Left lung (tissue), 10 donors: ENCODE results near the gene ST7. TPM values are rescaled to one million over a fixed set of nuclear protein-coding genes. Genes with fewer than 3 reads are reported as not detected.

ENCODE experiments used
- ATAC-seq: fragments of 200-7000 bp; cut with Tn5 transposase; one replicate; pipeline ENCODE4 v1.9.1; 2020; ENCODE audit warnings: moderate library complexity
- DNase-seq, 4 donors: peaks; one replicate each; pipeline ENCODE4 v3.0.0-alpha.2; 2013 to 2020
- H3K27ac ChIP-seq, 2 donors: fragments of 200-600 bp; sonication (generic) in 1 of 2; one replicate each; pipeline versions ENCODE4 v1.5.0 to v1.8.0; 2020 to 2021
- H3K27me3 ChIP-seq, 2 donors: fragments of 200-600 bp; sonication (generic) in 1 of 2; one replicate each; pipeline versions ENCODE4 v1.5.0 to v1.8.0; 2020 to 2021
- H3K36me3 ChIP-seq, 2 donors: fragments of 200-600 bp; sonication (generic) in 1 of 2; one replicate each; pipeline versions ENCODE4 v1.5.0 to v1.8.0; 2020 to 2021
- H3K4me1 ChIP-seq, 2 donors: fragments of 200-600 bp; one replicate each; pipeline ENCODE4 v1.8.0; 2021
- H3K4me3 ChIP-seq, 2 donors: fragments of 200-600 bp; sonication (generic) in 1 of 2; one replicate each; pipeline versions ENCODE4 v1.5.0 to v1.8.0; 2020 to 2021; ENCODE audit warnings: mild to moderate bottlenecking in 1 of 2
- H3K9me3 ChIP-seq, 2 donors: fragments of 200-600 bp; sonication (generic) in 1 of 2; one replicate each; pipeline versions ENCODE4 v1.5.0 to v1.8.0; 2020 to 2021
- CTCF ChIP-seq, 2 donors: fragments of 200-600 bp; sonication (generic) in 1 of 2; IDR thresholded peaks; one replicate each; pipeline versions ENCODE4 v1.5.0 to v1.8.0; 2021; ENCODE audit warnings: antibody characterized with exemption in 2 of 2
- intact Hi-C, 2 donors: fragments of 100-400 bp; cut with DNase I; formaldehyde crosslinking; loops; one replicate each; pipeline versions ENCODE4 v1.11.2 to v1.14.2; 2022
- polyA plus RNA-seq, 6 donors: library from polyadenylated mRNA; unstranded; fragments of 120-200 nt; gene quantifications; one replicate each; pipeline ENCODE4 v1.2.1, GENCODE V29; 2013; ENCODE audit not compliant: insufficient read length in 6 of 6
- total RNA-seq, 2 donors: library from RNA; stranded (reverse); fragmentation: NEBNext Ultra II Directional; extraction: Animal tissue kit (Norgen Biotek cat#: 25700); gene quantifications; one replicate each; pipeline ENCODE4 v1.2.1, GENCODE V29; 2021
- donor health status: DM: no; HTN: yes; CAD: no.
- donor health status: DM: no; HTN: no; CAD: no.

ST7 gene
- total and polyA plus RNA-seq, 8 donors, result 36.3 to 60.6 (median 48.4) TPM

- intact Hi-C loops, result no loop called here
- no peak for ATAC-seq
- Histone ChIP-seq H3K4me1 (peaks cover 0 to 5% of the 10 kb centered on the region in 2 donors), H3K27me3 (no peaks in the 10 kb centered on the region), H3K9me3 (no peaks in the 10 kb centered on the region), H3K36me3 (peaks cover 0 to 7% of the 10 kb centered on the region in 2 donors), H3K27ac (no peak overlapping the region), H3K4me3 (no peak overlapping the region)
- TF ChIP-seq CTCF (IDR thresholded peaks at IDR 0.05), result no peak
- DNase-seq, result no peak
Measured at GRCh38 chr7:117145333-117145732, 192.0 kb downstream of the ST7 start.

GRCh38 chr7:117146059-117146458, 192.8 kb downstream of the ST7 start:
- no peaks in the 10 kb centered on the region for H3K27me3 ChIP-seq
- no peak for DNase-seq
- H3K27ac ChIP-seq, result no peak overlapping the region
- ATAC-seq, result peak; percentile 24
- intact Hi-C loops, result no loop called here
- no peak overlapping the region for H3K4me3 ChIP-seq
- no peaks in the 10 kb centered on the region for H3K9me3 ChIP-seq
- no peak for TF ChIP-seq CTCF (IDR thresholded peaks at IDR 0.05)
- peaks cover 0 to 7% of the 10 kb centered on the region in 2 donors for H3K36me3 ChIP-seq
- H3K4me1 ChIP-seq, result peaks cover 0 to 5% of the 10 kb centered on the region in 2 donors

GRCh38 chr7:117146511-117146910, 193.2 kb downstream of the ST7 start:
- H3K4me1 ChIP-seq, result peaks cover 0 to 5% of the 10 kb centered on the region in 2 donors
- intact Hi-C loops, result no loop called here
- no peaks in the 10 kb centered on the region for H3K27me3 ChIP-seq
- H3K4me3 ChIP-seq, result no peak overlapping the region
- no peak for ATAC-seq
- no peaks in the 10 kb centered on the region for H3K9me3 ChIP-seq
- no peak for DNase-seq
- TF ChIP-seq CTCF (IDR thresholded peaks at IDR 0.05), result no peak
- H3K27ac ChIP-seq, result no peak overlapping the region
- peaks cover 0 to 7% of the 10 kb centered on the region in 2 donors for H3K36me3 ChIP-seq

GRCh38 chr7:117148971-117149370, 195.7 kb downstream of the ST7 start:
- DNase-seq (no peak), ATAC-seq (no peak)
- Histone ChIP-seq H3K27ac (no peak overlapping the region), H3K9me3 (no peaks in the 10 kb centered on the region), H3K36me3 (peaks cover 0 to under 1% of the 10 kb centered on the region in 2 donors), H3K4me1 (peaks cover 0 to 5% of the 10 kb centered on the region in 2 donors), H3K27me3 (no peaks in the 10 kb centered on the region), H3K4me3 (no peak overlapping the region)
- TF ChIP-seq CTCF (IDR thresholded peaks at IDR 0.05), result no peak
- intact Hi-C loops, result no loop called here

- DNase-seq, result no peak
- Histone ChIP-seq H3K36me3 (peaks cover 0 to 5% of the 10 kb centered on the region in 2 donors), H3K27me3 (no peaks in the 10 kb centered on the region), H3K27ac (no peak overlapping the region), H3K4me1 (peaks cover 0 to 5% of the 10 kb centered on the region in 2 donors), H3K4me3 (no peak overlapping the region), H3K9me3 (no peaks in the 10 kb centered on the region)
- intact Hi-C loops, result no loop called here
- ATAC-seq, result no peak
- no peak for TF ChIP-seq CTCF (IDR thresholded peaks at IDR 0.05)
Measured at GRCh38 chr7:117149692-117150091, 196.4 kb downstream of the ST7 start.
